IMR-90 (cell line): Measurements from ENCODE around the gene UCP3. TPM values are rescaled to one million over a fixed set of nuclear protein-coding genes. Genes with fewer than 3 reads are reported as not detected.
A peak's percentile ranks its signal among the peaks of the same experiment; 100 is the strongest.

Experiments
- ATAC-seq: fragments of 200-7000 bp; cut with Tn5 transposase; 2 replicates; pipeline ENCODE4 v1.9.1; 2020; ENCODE audit warnings: low read depth, mild to moderate bottlenecking, moderate library complexity
- BruUV-seq: library from RNA; stranded (reverse); fragments of 400-500 nt; replicated peaks from 2 replicates; lab custom pipeline; 2021; lab: Mats Ljungman, UMichigan
- CTCF ChIA-PET: fragments of 300-600 bp; formaldehyde crosslinking; extraction: SDS; loops from one replicate; lab custom pipeline; 2021; ENCODE audit warnings: antibody characterized with exemption; lab: Yijun Ruan, JAX
- POLR2A ChIA-PET: fragments of 300-600 bp; sonication (Branson Sonifier 250); formaldehyde crosslinking; loops from one replicate; lab custom pipeline; 2022; ENCODE audit warnings: antibody characterized with exemption; ENCODE audit not compliant: unreplicated experiment; lab: Charles Lee
- DNase-seq: peaks from one replicate; pipeline ENCODE4 v3.0.0; 2013
- H2AFZ ChIP-seq: replicated peaks from 2 replicates; pipeline ENCODE3; 2013; ENCODE audit warnings: low read length, mild to moderate bottlenecking; ENCODE audit not compliant: poor library complexity
- H2AK5ac ChIP-seq: 2 replicates; pipeline ENCODE4 v1.6.1; 2013; ENCODE audit warnings: low read depth, low read length, inconsistent platforms
- H2AK9ac ChIP-seq: replicated peaks from 2 replicates; pipeline ENCODE3; 2013; ENCODE audit warnings: mild to moderate bottlenecking, low read depth, low read length, moderate library complexity; ENCODE audit not compliant: poor library complexity
- H2BK120ac ChIP-seq: 2 replicates; pipeline ENCODE4 v1.6.1; 2013; ENCODE audit warnings: low read depth, low read length, inconsistent platforms
- H2BK15ac ChIP-seq: 3 replicates; pipeline ENCODE4 v1.6.1; 2013; ENCODE audit warnings: low read depth, low read length, inconsistent platforms
- H2BK20ac ChIP-seq: 2 replicates; pipeline ENCODE4 v1.6.1; 2013; ENCODE audit warnings: low read depth, mild to moderate bottlenecking, inconsistent platforms, low read length, moderate library complexity
- H2BK5ac ChIP-seq: 2 replicates; pipeline ENCODE4 v1.6.1; 2013; ENCODE audit warnings: mild to moderate bottlenecking, low read depth, low read length, inconsistent platforms; ENCODE audit not compliant: poor library complexity, severe bottlenecking
- H3K14ac ChIP-seq: replicated peaks from 2 replicates; pipeline ENCODE4 v1.6.1; 2013; ENCODE audit warnings: low read depth, low read length, inconsistent platforms
- H3K18ac ChIP-seq: 2 replicates; pipeline ENCODE4 v1.6.1; 2013; ENCODE audit warnings: low read depth, low read length, control low read depth
- H3K23ac ChIP-seq: 2 replicates; pipeline ENCODE4 v1.6.1; 2013; ENCODE audit warnings: low read depth, low read length, inconsistent platforms
- H3K27ac ChIP-seq: 2 replicates; pipeline ENCODE4 v1.5.1; 2013; ENCODE audit warnings: mild to moderate bottlenecking, control low read depth, low read length; ENCODE audit not compliant: insufficient read depth
- H3K27me3 ChIP-seq: 2 replicates; pipeline ENCODE4 v1.6.1; 2013; ENCODE audit warnings: low read length; ENCODE audit not compliant: control insufficient read depth, insufficient read depth
- H3K36me3 ChIP-seq: 2 replicates; pipeline ENCODE4 v1.6.1; 2013; ENCODE audit warnings: low read length, mixed read lengths; ENCODE audit not compliant: control insufficient read depth, insufficient read depth
- H3K4ac ChIP-seq: 2 replicates; pipeline ENCODE4 v1.6.1; 2013; ENCODE audit warnings: low read depth, low read length, inconsistent platforms
- H3K4me1 ChIP-seq: 2 replicates; pipeline ENCODE4 v1.6.1; 2013; ENCODE audit warnings: low read length, mixed read lengths; ENCODE audit not compliant: control insufficient read depth, insufficient read depth
- H3K4me2 ChIP-seq: 2 replicates; pipeline ENCODE4 v1.6.1; 2013; ENCODE audit warnings: low read depth, mild to moderate bottlenecking, control low read depth, low read length, moderate library complexity
- H3K4me3 ChIP-seq: 2 replicates; pipeline ENCODE4 v1.5.1; 2013; ENCODE audit warnings: low read depth, mild to moderate bottlenecking, control low read depth, low read length, moderate library complexity; ENCODE audit not compliant: insufficient read depth
- H3K56ac ChIP-seq: 2 replicates; pipeline ENCODE4 v1.6.1; 2013; ENCODE audit warnings: low read length, inconsistent platforms; ENCODE audit not compliant: insufficient read depth; ENCODE audit errors: extremely low read depth
- H3K79me1 ChIP-seq, 2 experiments: 2 replicates each; pipeline ENCODE4 v1.6.1; 2013; ENCODE audit warnings: low read length in 2 of 2, inconsistent platforms in 1 of 2, low read depth in 1 of 2
- H3K9ac ChIP-seq: 2 replicates; pipeline ENCODE4 v1.6.1; 2013; ENCODE audit warnings: low read depth, low read length, control low read depth
- H3K9me1 ChIP-seq: 2 replicates; pipeline ENCODE4 v1.6.1; 2013; ENCODE audit warnings: low read length, inconsistent platforms; ENCODE audit not compliant: insufficient read depth
- H3K9me3 ChIP-seq: 2 replicates; pipeline ENCODE4 v1.6.1; 2013; ENCODE audit warnings: low read length; ENCODE audit not compliant: control insufficient read depth, insufficient read depth
- H4K20me1 ChIP-seq: 2 replicates; pipeline ENCODE4 v1.6.1; 2013; ENCODE audit warnings: low read length, inconsistent platforms; ENCODE audit not compliant: insufficient read depth
- H4K5ac ChIP-seq: 2 replicates; pipeline ENCODE4 v1.6.1; 2013; ENCODE audit warnings: mild to moderate bottlenecking, low read depth, low read length, control low read depth
- H4K8ac ChIP-seq, 2 experiments: 2 replicates each; pipeline ENCODE4 v1.6.1; 2013; ENCODE audit warnings: low read depth in 2 of 2, low read length in 2 of 2, control low read depth in 1 of 2, inconsistent platforms in 1 of 2
- H4K91ac ChIP-seq: 2 replicates; pipeline ENCODE4 v1.6.1; 2013; ENCODE audit warnings: low read depth, low read length, inconsistent platforms; ENCODE audit not compliant: insufficient read depth
- BHLHE40 ChIP-seq: fragments of 150-350 bp; IDR thresholded peaks from 2 replicates; pipeline ENCODE4 v1.6.1; 2016; ENCODE audit warnings: mild to moderate bottlenecking, low read depth, low read length
- CEBPB ChIP-seq: IDR thresholded peaks from 2 replicates; pipeline ENCODE4 v1.6.1; 2012; ENCODE audit warnings: low read depth, low read length, improper control_type of control experiment
- CHD1 ChIP-seq: IDR thresholded peaks from 2 replicates; pipeline ENCODE4 v1.6.1; 2012; ENCODE audit warnings: low read depth, low read length, improper control_type of control experiment
- FOS ChIP-seq: fragments of 150-350 bp; IDR thresholded peaks from 2 replicates; pipeline ENCODE4 v1.6.1; 2016; ENCODE audit warnings: low read depth, low read length
- MAZ ChIP-seq: IDR thresholded peaks from 2 replicates; pipeline ENCODE4 v1.6.1; 2012; ENCODE audit warnings: low read depth, mild to moderate bottlenecking, low read length, improper control_type of control experiment, moderate library complexity, borderline replicate concordance
- NFE2L2 ChIP-seq: fragments of 150-350 bp; IDR thresholded peaks from 2 replicates; pipeline ENCODE4 v1.6.1; 2016; ENCODE audit warnings: low read depth, mild to moderate bottlenecking, low read length
- POLR2A ChIP-seq: IDR thresholded peaks from 2 replicates; pipeline ENCODE4 v1.6.1; 2012; ENCODE audit warnings: mild to moderate bottlenecking, low read depth, low read length
- RCOR1 ChIP-seq: IDR thresholded peaks from 2 replicates; pipeline ENCODE4 v1.6.1; 2012; ENCODE audit warnings: mild to moderate bottlenecking, low read length, improper control_type of control experiment; ENCODE audit not compliant: insufficient replicate concordance
- WGBS, 2 experiments: methylation state at CpG; one replicate each; pipeline versions ENCODE4 v1.1.5 to v1.1.7; 2013; ENCODE audit warnings: missing lambda C conversion rate in 2 of 2; ENCODE audit not compliant: insufficient read length in 1 of 2; ENCODE audit errors: extremely low coverage in 2 of 2; 5-methylcytosine and 5-hydroxymethylcytosine counted together
- dilution Hi-C: fragments of 300-500 bp; cut with HindIII; formaldehyde crosslinking; loops from one replicate; pipeline ENCODE4 v1.14.3; 2018; ENCODE audit warnings: low sequenced_read_pairs; ENCODE audit not compliant: unreplicated experiment
- in situ Hi-C: fragments of 300-500 bp; cut with MboI; formaldehyde crosslinking; loops from 3 replicates; pipeline ENCODE4 v1.14.3; 2019; ENCODE audit warnings: low sequenced_read_pairs, inconsistent platforms, mixed read lengths
- intact Hi-C: fragments of 100-400 bp; cut with micrococcal nuclease; formaldehyde crosslinking; loops from 2 replicates; pipeline ENCODE4 v1.10.0; 2022
- polyA plus RNA-seq, 3 experiments: library from polyadenylated mRNA; depleted of rRNA; stranded (reverse); fragments of >200 nt; gene quantifications; 2 replicates each; pipeline ENCODE4 v1.2.3, GENCODE V29; 2012; ENCODE audit warnings: low replicate concordance in 1 of 3
- total RNA-seq: library from RNA; depleted of rRNA; stranded (reverse); fragments of >200 nt; gene quantifications from 2 replicates; pipeline ENCODE4 v1.2.3, GENCODE V29; 2012
- TF ChIP-seq, protein P1 (sequence below): fragments of 150-350 bp; IDR thresholded peaks from 2 replicates; pipeline ENCODE4 v1.6.1; 2017; ENCODE audit warnings: mild to moderate bottlenecking, antibody characterized with exemption, low read length, low read depth
- TF ChIP-seq, protein P2 (sequence below): fragments of 150-350 bp; IDR thresholded peaks from 2 replicates; pipeline ENCODE4 v1.6.1; 2016; ENCODE audit warnings: low read depth, mild to moderate bottlenecking, low read length, moderate library complexity, borderline replicate concordance

The UCP3 gene
- total and polyA plus RNA-seq, 2 of the 4 experiments (the other 2 are of a cell fraction): under 0.01 to 0.80 TPM

DNA sequence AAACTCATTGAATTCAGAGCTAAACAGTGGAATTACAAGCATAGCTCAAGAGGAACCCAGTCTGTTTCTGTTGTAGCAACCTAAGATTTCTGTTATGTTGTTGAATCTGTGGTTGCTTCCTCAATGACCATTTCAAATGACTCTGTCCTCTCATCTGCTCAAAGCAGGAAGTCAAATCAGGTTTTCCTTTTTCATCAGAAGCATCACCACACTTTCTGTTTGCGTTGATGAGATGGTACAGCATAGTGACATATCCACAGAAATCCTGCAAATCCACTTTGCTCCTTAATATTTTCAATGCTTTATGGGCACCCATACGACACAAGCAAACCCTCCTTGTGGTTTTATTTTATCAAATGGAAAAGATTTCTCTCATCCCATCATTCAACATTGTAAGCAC lies 13.6 kb downstream of the UCP3 start:
- in situ Hi-C loops: no loop called here

More for the DNA sequence above, 13.6 kb downstream of the UCP3 start:
- no peak overlapping the region for H2BK120ac ChIP-seq
- ChIA-PET CTCF (no interaction called here), POLR2A (no interaction called here)
- no peaks in the 10 kb centered on the region for H3K36me3 ChIP-seq
- H4K20me1 ChIP-seq: no peaks in the 10 kb centered on the region
- H2BK15ac ChIP-seq: no peak overlapping the region
- no peak overlapping the region for H3K4ac ChIP-seq
- H4K91ac ChIP-seq: no peak overlapping the region
- H3K27ac ChIP-seq: no peak overlapping the region
- BruUV-seq: no TSS peak
- H3K9ac ChIP-seq: no peak overlapping the region
- no peak overlapping the region for H2AK9ac ChIP-seq
- no peak overlapping the region for H3K23ac ChIP-seq
- H2AK5ac ChIP-seq: no peak overlapping the region
- H2BK20ac ChIP-seq: no peak overlapping the region
- H3K9me3 ChIP-seq: no peaks in the 10 kb centered on the region
- no peak for TF ChIP-seq FOS
- TF ChIP-seq, protein P1, sequence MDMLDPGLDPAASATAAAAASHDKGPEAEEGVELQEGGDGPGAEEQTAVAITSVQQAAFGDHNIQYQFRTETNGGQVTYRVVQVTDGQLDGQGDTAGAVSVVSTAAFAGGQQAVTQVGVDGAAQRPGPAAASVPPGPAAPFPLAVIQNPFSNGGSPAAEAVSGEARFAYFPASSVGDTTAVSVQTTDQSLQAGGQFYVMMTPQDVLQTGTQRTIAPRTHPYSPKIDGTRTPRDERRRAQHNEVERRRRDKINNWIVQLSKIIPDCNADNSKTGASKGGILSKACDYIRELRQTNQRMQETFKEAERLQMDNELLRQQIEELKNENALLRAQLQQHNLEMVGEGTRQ: no peak
- no peak for TF ChIP-seq BHLHE40
- no peak for TF ChIP-seq NFE2L2
- no peak for TF ChIP-seq CHD1
- TF ChIP-seq CEBPB: no peak
- no peak for TF ChIP-seq RCOR1
- no peak for TF ChIP-seq MAZ
- TF ChIP-seq, protein P2, sequence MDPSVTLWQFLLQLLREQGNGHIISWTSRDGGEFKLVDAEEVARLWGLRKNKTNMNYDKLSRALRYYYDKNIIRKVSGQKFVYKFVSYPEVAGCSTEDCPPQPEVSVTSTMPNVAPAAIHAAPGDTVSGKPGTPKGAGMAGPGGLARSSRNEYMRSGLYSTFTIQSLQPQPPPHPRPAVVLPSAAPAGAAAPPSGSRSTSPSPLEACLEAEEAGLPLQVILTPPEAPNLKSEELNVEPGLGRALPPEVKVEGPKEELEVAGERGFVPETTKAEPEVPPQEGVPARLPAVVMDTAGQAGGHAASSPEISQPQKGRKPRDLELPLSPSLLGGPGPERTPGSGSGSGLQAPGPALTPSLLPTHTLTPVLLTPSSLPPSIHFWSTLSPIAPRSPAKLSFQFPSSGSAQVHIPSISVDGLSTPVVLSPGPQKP: no peak
- no peak for TF ChIP-seq POLR2A
- H3K56ac ChIP-seq: no peak overlapping the region
- H3K27me3 ChIP-seq: no peaks in the 10 kb centered on the region; the same call in 1 of the 2 replicates
- no peak overlapping the region for H3K4me2 ChIP-seq
- intact Hi-C loops (no loop called here), dilution Hi-C loops (no loop called here)
- no peak overlapping the region for H4K5ac ChIP-seq
- DNase-seq (peak; percentile 16), ATAC-seq (no peak; the same call in 1 of the 2 replicates)
- no CpG with 5 or more reads among the region's 2 CpGs for WGBS, 2 experiments
- no peak overlapping the region for H4K8ac ChIP-seq
- H3K4me1 ChIP-seq: no peaks in the 10 kb centered on the region
- H3K9me1 ChIP-seq: no peaks in the 10 kb centered on the region
- no peak overlapping the region for H3K4me3 ChIP-seq
- no peak overlapping the region for H3K14ac ChIP-seq
- H3K18ac ChIP-seq: no peak overlapping the region
- no peaks in the 10 kb centered on the region for H3K79me1 ChIP-seq
- H2AFZ ChIP-seq: no peak overlapping the region
- H2BK5ac ChIP-seq: no peak overlapping the region
